Upper lobe of right lung (tissue), 1 donor: ENCODE measurements around the gene TLE4. TPM values are rescaled to one million over a fixed set of nuclear protein-coding genes. Genes with fewer than 3 reads are reported as not detected.
A peak's percentile ranks its signal among the peaks of the same experiment; 100 is the strongest.

Experiments
- ATAC-seq: fragments of 200-7000 bp; cut with Tn5 transposase; one replicate; pipeline ENCODE4 v1.9.1; 2020; ENCODE audit warnings: mild to moderate bottlenecking, moderate library complexity
- DNase-seq: peaks from one replicate; pipeline ENCODE4 v3.0.0-alpha.2; 2020
- H3K27ac ChIP-seq: fragments of 200-600 bp; one replicate; pipeline ENCODE4 v1.8.0; 2022
- H3K27me3 ChIP-seq: fragments of 200-600 bp; one replicate; pipeline ENCODE4 v1.8.0; 2022; ENCODE audit warnings: mild to moderate bottlenecking
- H3K36me3 ChIP-seq: fragments of 200-600 bp; one replicate; pipeline ENCODE4 v1.8.0; 2022
- H3K4me1 ChIP-seq: fragments of 200-600 bp; one replicate; pipeline ENCODE4 v1.8.0; 2022
- H3K4me3 ChIP-seq: fragments of 200-600 bp; one replicate; pipeline ENCODE4 v1.8.0; 2022; ENCODE audit warnings: mild to moderate bottlenecking
- H3K9me3 ChIP-seq: fragments of 200-600 bp; one replicate; pipeline ENCODE4 v1.8.0; 2022
- CTCF ChIP-seq: fragments of 200-600 bp; IDR thresholded peaks from one replicate; pipeline ENCODE4 v1.8.0; 2022; ENCODE audit warnings: antibody characterized with exemption
- intact Hi-C: fragments of 100-400 bp; cut with DNase I; formaldehyde crosslinking; loops from one replicate; pipeline ENCODE4 v1.11.0; 2022
- total RNA-seq: library from RNA; stranded (reverse); fragmentation: NEBNext Ultra II Directional; extraction: Animal tissue kit (Norgen Biotek cat#: 25700); gene quantifications from one replicate; pipeline ENCODE4 v1.2.1, GENCODE V29; 2021
- donor health status: DM: no; HTN: yes; CAD: no; lungs with severe emphysema.

Gene TLE4
- total RNA-seq, 1 donor from 2014 or later: 37.1 TPM

DNA sequence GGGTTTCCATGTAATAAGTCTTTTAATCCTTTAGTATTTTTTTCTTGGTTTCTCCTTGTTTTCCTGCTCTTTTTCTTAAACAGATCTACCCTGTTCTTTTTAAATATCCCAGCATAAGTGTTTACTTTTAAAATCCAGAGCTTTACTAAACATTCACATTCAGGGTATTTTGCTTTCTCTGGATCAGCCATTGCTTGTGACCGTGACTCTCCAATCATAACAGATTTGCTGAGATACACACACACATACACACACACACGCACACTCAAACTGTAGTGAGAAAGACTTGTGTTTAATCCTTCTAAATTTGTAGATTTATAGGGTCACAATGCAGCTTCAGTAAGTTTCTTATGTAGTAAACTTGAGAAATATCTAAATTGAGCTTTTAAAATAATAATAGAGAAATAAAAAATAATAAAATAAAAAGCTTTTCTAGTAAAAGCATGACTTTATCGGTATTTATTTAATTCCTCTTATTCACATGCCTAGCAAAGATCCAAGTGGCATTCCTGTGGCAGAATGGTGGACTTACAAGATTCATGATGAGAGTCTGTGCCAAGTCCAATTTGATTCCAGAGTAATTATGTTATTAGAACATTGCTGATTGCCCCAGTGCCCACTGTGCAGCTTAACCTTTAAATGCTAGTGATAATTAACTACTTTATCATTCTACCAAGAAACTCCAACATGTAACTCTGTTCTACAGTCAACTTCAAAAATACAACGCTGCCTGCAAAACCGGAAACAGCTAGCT, 129.0 kb downstream of the TLE4 start:
- H3K27ac ChIP-seq: no peak overlapping the region

DNA sequence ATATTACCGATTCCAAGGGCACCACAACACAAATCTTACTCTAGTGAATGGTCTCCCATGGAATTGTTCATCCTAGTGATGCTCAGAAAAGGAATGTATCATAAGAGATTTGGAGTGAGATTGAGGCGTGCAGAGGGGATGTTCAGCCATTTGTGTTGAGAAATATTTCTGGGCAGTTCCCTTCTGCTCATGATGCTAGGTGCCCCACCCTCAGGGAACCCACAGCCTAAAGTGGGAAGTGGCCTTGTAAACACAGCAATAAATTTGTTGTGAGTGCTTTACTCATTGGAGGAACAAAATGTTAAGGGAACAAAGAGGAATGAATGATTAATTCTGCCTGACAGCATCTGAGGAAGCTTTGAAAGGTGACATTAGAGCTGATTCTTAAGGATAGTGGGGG, 129.9 kb downstream of the TLE4 start:
- Histone ChIP-seq H3K27me3 (no peaks in the 10 kb centered on the region), H3K4me3 (no peak overlapping the region), H3K36me3 (peaks cover 17% of the 10 kb centered on the region), H3K27ac (no peak overlapping the region), H3K9me3 (no peaks in the 10 kb centered on the region), H3K4me1 (no peaks in the 10 kb centered on the region)
- DNase-seq: no peak
- peak; percentile 95 for ATAC-seq
- intact Hi-C loops: no loop called here
- no peak for TF ChIP-seq CTCF

More for the DNA sequence above, 129.0 kb downstream of the TLE4 start:
- H3K36me3 ChIP-seq: peaks cover 9% of the 10 kb centered on the region
- ATAC-seq (no peak), DNase-seq (no peak)
- no peaks in the 10 kb centered on the region for H3K9me3 ChIP-seq
- no peaks in the 10 kb centered on the region for H3K27me3 ChIP-seq
- intact Hi-C loops: no loop called here
- no peak for TF ChIP-seq CTCF
- H3K4me1 ChIP-seq: no peaks in the 10 kb centered on the region
- H3K4me3 ChIP-seq: no peak overlapping the region

GRCh38 chr9:79705704-79706103, 133.9 kb downstream of the TLE4 start:
- intact Hi-C loops: no loop called here
- H3K27me3 ChIP-seq: no peaks in the 10 kb centered on the region
- H3K4me3 ChIP-seq: no peak overlapping the region
- H3K4me1 ChIP-seq: no peaks in the 10 kb centered on the region
- H3K27ac ChIP-seq: no peak overlapping the region
- TF ChIP-seq CTCF: no peak
- H3K9me3 ChIP-seq: no peaks in the 10 kb centered on the region
- H3K36me3 ChIP-seq: peaks cover 57% of the 10 kb centered on the region
- no peak for ATAC-seq
- DNase-seq: no peak

DNA sequence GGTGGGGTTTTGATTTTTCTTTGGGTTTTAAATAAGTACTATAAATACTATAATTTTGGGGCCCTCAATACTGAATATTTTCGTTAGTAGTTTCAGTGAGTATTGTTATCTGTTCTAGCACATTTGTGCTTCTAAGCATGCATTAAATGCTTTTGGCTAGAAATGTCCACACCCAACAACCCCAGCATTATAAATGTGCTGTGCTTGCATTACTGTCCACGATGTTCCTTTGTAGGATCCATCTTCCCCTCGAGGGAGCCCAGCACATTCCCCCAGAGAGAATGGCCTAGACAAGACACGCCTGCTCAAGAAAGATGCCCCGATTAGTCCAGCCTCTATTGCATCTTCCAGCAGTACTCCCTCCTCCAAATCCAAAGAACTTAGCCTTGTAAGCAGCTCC, 134.7 kb downstream of the TLE4 start:
- H3K9me3 ChIP-seq: no peaks in the 10 kb centered on the region
- no peak for DNase-seq
- intact Hi-C loops: no loop called here
- no peak for TF ChIP-seq CTCF
- H3K27ac ChIP-seq: no peak overlapping the region
- no peaks in the 10 kb centered on the region for H3K27me3 ChIP-seq
- no peaks in the 10 kb centered on the region for H3K4me1 ChIP-seq
- ATAC-seq: no peak
- no peak overlapping the region for H3K4me3 ChIP-seq
- peaks cover 60% of the 10 kb centered on the region for H3K36me3 ChIP-seq

- no peak for TF ChIP-seq CTCF
- Histone ChIP-seq H3K27ac (no peak overlapping the region), H3K27me3 (no peaks in the 10 kb centered on the region), H3K4me3 (no peak overlapping the region), H3K9me3 (no peaks in the 10 kb centered on the region), H3K36me3 (peaks cover 60% of the 10 kb centered on the region), H3K4me1 (no peaks in the 10 kb centered on the region)
- ATAC-seq (no peak), DNase-seq (no peak)
- intact Hi-C loops: no loop called here
Observed at GRCh38 chr9:79707589-79707988, 135.8 kb downstream of the TLE4 start.
